MCF 10A (cell line): ENCODE measurements around the gene HM13. TPM values are rescaled to one million over a fixed set of nuclear protein-coding genes. Genes with fewer than 3 reads are reported as not detected.

ENCODE experiments used
- BruUV-seq: library from RNA; stranded (reverse); fragments of 400-500 nt; replicated peaks from 2 replicates; lab custom pipeline; 2021; lab: Mats Ljungman, UMichigan
- CTCF ChIA-PET: fragments of 300-600 bp; sonication (Branson Sonifier 250); formaldehyde crosslinking; extraction: SDS; loops from one replicate; lab custom pipeline; 2021; ENCODE audit warnings: antibody characterized with exemption, inconsistent platforms; lab: Yijun Ruan, JAX
- POLR2A ChIA-PET: fragments of 300-600, 350-650 bp; sonication (Branson Sonifier 250); formaldehyde crosslinking; extraction: SDS; loops from one replicate; lab custom pipeline; 2020; ENCODE audit warnings: antibody characterized with exemption, inconsistent platforms; lab: Yijun Ruan, JAX
- DNase-seq: peaks from one replicate; pipeline ENCODE4 v3.0.0-alpha.2; 2018; ENCODE audit not compliant: unreplicated experiment
- H3K27ac Mint-ChIP-seq: one replicate; pipeline ENCODE4 v1.8.0; 2022; ENCODE audit warnings: mild to moderate bottlenecking, low read depth, mixed read lengths; ENCODE audit not compliant: unreplicated experiment
- H3K27me3 Mint-ChIP-seq: one replicate; pipeline ENCODE4 v1.8.0; 2022; ENCODE audit warnings: mixed read lengths; ENCODE audit not compliant: insufficient read depth, unreplicated experiment
- H3K36me3 Mint-ChIP-seq: one replicate; pipeline ENCODE4 v1.8.0; 2022; ENCODE audit warnings: mild to moderate bottlenecking, moderate library complexity, mixed read lengths; ENCODE audit not compliant: insufficient read depth, unreplicated experiment
- H3K4me1 Mint-ChIP-seq: one replicate; pipeline ENCODE4 v1.8.0; 2022; ENCODE audit warnings: mixed read lengths; ENCODE audit not compliant: insufficient read depth, unreplicated experiment
- H3K4me3 Mint-ChIP-seq: one replicate; pipeline ENCODE4 v1.8.0; 2022; ENCODE audit warnings: mild to moderate bottlenecking, moderate library complexity, mixed read lengths; ENCODE audit not compliant: unreplicated experiment
- H3K9me3 Mint-ChIP-seq: one replicate; pipeline ENCODE4 v1.8.0; 2022; ENCODE audit warnings: mixed read lengths; ENCODE audit not compliant: unreplicated experiment
- intact Hi-C: fragments of 100-400 bp; cut with micrococcal nuclease; formaldehyde crosslinking; loops from 2 replicates; pipeline ENCODE4 v1.14.1; 2022
- total RNA-seq: library from RNA; stranded (reverse); gene quantifications from 2 replicates; pipeline ENCODE4 v1.2.3, GENCODE V29; 2022
- TF ChIP-seq, protein P1 (sequence below): fragments of 200-600 bp; IDR thresholded peaks from one replicate; pipeline ENCODE4 v1.8.0; 2022; ENCODE audit warnings: antibody characterized with exemption, mild to moderate bottlenecking; ENCODE audit not compliant: unreplicated experiment

Gene HM13
- total RNA-seq, 1 experiment from 2014 or later: 276 TPM

DNA sequence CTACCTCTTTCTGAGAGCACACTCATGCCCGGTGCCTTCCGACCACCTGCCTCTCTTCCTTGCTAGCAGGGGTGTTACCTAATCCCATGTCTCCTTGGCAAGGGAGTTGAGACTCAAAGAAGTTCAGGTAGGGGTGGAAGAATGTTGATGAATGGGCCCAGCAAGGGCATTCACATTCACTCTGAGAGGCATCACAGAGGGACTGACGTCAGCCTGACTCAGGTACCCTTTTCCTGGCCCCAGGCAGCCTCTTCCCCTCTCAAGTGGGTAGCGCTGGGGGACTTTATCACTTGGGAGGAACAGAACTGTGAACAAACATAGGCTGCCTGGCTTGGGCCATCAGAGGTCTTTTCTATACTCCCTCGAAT, 35.3 kb downstream of the HM13 start:
- no peaks in the 10 kb centered on the region for H3K27me3 Mint-ChIP-seq
- no peak for DNase-seq
- POLR2A ChIA-PET: interaction anchor here (0.6 to 3.4 kb wide), 4 partner anchors 18 to 63 kb away, joined by 3 to 18 read pairs (median 10); partner anchors contain the start of gene ID1
- TF ChIP-seq, protein P1, sequence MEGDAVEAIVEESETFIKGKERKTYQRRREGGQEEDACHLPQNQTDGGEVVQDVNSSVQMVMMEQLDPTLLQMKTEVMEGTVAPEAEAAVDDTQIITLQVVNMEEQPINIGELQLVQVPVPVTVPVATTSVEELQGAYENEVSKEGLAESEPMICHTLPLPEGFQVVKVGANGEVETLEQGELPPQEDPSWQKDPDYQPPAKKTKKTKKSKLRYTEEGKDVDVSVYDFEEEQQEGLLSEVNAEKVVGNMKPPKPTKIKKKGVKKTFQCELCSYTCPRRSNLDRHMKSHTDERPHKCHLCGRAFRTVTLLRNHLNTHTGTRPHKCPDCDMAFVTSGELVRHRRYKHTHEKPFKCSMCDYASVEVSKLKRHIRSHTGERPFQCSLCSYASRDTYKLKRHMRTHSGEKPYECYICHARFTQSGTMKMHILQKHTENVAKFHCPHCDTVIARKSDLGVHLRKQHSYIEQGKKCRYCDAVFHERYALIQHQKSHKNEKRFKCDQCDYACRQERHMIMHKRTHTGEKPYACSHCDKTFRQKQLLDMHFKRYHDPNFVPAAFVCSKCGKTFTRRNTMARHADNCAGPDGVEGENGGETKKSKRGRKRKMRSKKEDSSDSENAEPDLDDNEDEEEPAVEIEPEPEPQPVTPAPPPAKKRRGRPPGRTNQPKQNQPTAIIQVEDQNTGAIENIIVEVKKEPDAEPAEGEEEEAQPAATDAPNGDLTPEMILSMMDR: no peak
- intact Hi-C loops: no loop called here
- BruUV-seq: no TSS peak
- H3K9me3 Mint-ChIP-seq: no peaks in the 10 kb centered on the region
- CTCF ChIA-PET: interaction anchor here (1.0 to 21.4 kb wide), 4 partner anchors 10 to 85 kb away, joined by 3 to 278 read pairs (median 30); no protein-coding TSS in a partner anchor
- peaks cover 9% of the 10 kb centered on the region for H3K4me1 Mint-ChIP-seq
- peaks cover 75% of the 10 kb centered on the region for H3K36me3 Mint-ChIP-seq
- peak overlapping the region; percentile 35 for H3K27ac Mint-ChIP-seq
- H3K4me3 Mint-ChIP-seq: no peak overlapping the region

DNA sequence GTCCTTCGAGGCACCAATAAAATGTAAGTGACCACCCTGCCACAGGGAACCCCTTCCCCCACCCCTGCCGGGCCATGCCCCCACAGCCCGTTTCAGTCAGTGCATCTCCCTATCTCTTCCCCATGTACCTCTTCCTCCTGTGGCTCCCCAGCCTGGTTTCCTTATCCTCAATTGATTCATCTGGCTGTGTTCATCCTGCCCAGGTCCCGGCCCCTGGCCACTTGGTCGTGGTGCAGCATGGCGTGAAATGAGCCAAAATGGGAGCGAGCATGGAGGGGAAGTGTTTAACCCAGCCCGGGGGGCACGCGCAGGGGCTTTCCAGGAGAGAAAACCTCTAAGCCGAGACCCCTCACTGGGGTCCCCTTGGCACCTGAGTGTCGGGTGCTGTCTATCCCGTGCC, 35.9 kb downstream of the HM13 start:
- no TSS peak for BruUV-seq
- POLR2A ChIA-PET: interaction anchor here (0.7 to 30.6 kb wide), 3 partner anchors 11 to 60 kb away, joined by 3 to 1321 read pairs (median 7); partner anchors contain the start of gene ID1
- H3K4me1 Mint-ChIP-seq: peaks cover 6% of the 10 kb centered on the region
- H3K4me3 Mint-ChIP-seq: no peak overlapping the region
- intact Hi-C loops: no loop called here
- H3K9me3 Mint-ChIP-seq: no peaks in the 10 kb centered on the region
- CTCF ChIA-PET: interaction anchor here (1.0 to 31.0 kb wide), 4 partner anchors 9 to 84 kb away, joined by 3 to 1902 read pairs (median 140); partner anchors contain the start of gene ID1
- peaks cover 79% of the 10 kb centered on the region for H3K36me3 Mint-ChIP-seq
- no peaks in the 10 kb centered on the region for H3K27me3 Mint-ChIP-seq
- TF ChIP-seq, protein P1: no peak
- no peak for DNase-seq
- peak overlapping the region; percentile 35 for H3K27ac Mint-ChIP-seq

DNA sequence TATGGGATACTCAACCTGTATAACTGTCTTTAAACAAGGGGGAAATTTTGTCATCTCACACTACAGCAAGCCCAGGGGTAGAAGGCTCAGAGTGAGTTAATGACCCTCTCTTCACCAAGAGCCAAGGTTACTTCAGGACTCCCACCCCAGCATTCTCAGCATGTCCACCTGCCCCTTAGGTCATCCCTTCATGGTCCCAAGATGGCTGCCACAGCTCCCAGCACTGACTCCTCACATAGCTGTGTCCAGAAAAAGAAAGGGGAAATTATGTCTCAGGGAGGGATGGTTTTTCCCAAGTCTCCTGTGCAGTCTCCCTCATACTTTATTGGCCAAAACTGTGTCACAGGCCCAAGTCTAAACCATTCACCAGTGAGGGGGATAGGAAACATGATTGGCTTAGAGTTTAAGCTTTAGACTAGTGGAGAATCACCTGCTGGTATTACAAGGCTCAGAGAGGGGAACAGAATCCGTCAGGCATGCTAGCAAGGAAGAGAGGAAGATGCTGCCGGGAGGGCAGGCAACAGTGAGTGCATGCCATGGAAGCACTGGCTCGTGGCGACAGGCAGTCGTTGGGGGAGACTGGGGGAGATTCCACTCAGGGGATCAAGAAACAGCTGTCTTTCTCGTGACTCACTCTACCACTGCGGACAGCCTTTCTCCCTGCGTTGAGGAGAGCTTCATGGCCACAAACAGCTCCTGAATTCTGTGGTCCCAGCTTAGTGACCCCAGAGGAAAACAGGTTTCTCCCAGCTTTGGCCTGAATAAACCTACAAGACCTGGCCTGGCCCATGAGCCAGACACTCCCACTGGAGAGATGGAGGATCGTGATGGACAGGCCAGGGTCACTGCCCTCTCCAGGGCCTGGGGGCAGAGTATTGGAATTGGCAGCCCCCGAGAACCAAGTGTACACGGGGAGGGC, 37.2 kb downstream of the HM13 start:
- no peak overlapping the region for H3K4me3 Mint-ChIP-seq
- CTCF ChIA-PET: interaction anchor here (0.6 to 31.0 kb wide), 13 partner anchors 8 to 172 kb away, joined by 3 to 1902 read pairs (median 4); partner anchors contain the start of gene ID1
- no peaks in the 10 kb centered on the region for H3K27me3 Mint-ChIP-seq

More for the DNA sequence above, 37.2 kb downstream of the HM13 start:
- POLR2A ChIA-PET: interaction anchor here (1.0 to 30.6 kb wide), 4 partner anchors 9 to 58 kb away, joined by 3 to 1321 read pairs (median 6); partner anchors contain the start of gene ID1
- Mint-ChIP-seq H3K4me1 (no peaks in the 10 kb centered on the region), H3K27ac (peak overlapping the region; percentile 54), H3K36me3 (peaks cover 81% of the 10 kb centered on the region), H3K9me3 (no peaks in the 10 kb centered on the region)
- TF ChIP-seq, protein P1: no peak
- BruUV-seq: no TSS peak
- no peak for DNase-seq
- intact Hi-C loops: no loop called here
